Small intestine (tissue), 7 donors: ENCODE data around the gene AP1AR. TPM values are rescaled to one million over a fixed set of nuclear protein-coding genes. Genes with fewer than 3 reads are reported as not detected.

Experiments
- DNase-seq, 2 donors: peaks; one replicate each; pipeline versions ENCODE4 v3.0.0 to v3.0.0-alpha.2; 2013
- FAIRE-seq: peaks from 2 replicates; lab custom pipeline; 2012; peaks lifted over from hg19 to GRCh38; lab: Jason Lieb, UNC
- H3K27ac ChIP-seq, 3 donors: one replicate each; pipeline ENCODE4 v1.5.1; 2013; ENCODE audit warnings: low read length in 2 of 3, mild to moderate bottlenecking in 2 of 3, control low read depth in 1 of 3, inconsistent platforms in 1 of 3, low read depth in 1 of 3, moderate library complexity in 1 of 3
- H3K27me3 ChIP-seq, 3 donors: one replicate each; pipeline ENCODE4 v1.6.1; 2013; ENCODE audit warnings: low read length in 3 of 3, inconsistent platforms in 1 of 3; ENCODE audit not compliant: control insufficient read depth in 3 of 3, insufficient read depth in 3 of 3
- H3K36me3 ChIP-seq, 3 donors: one replicate each; pipeline ENCODE4 v1.6.1; 2013; ENCODE audit warnings: low read length in 3 of 3, inconsistent platforms in 1 of 3, low read depth in 1 of 3, mild to moderate bottlenecking in 1 of 3, moderate library complexity in 1 of 3; ENCODE audit not compliant: control insufficient read depth in 3 of 3, insufficient read depth in 2 of 3
- H3K4me1 ChIP-seq, 3 donors: one replicate each; pipeline ENCODE4 v1.6.1; 2013; ENCODE audit warnings: low read length in 2 of 3, inconsistent platforms in 1 of 3, low read depth in 1 of 3, mild to moderate bottlenecking in 1 of 3, moderate library complexity in 1 of 3; ENCODE audit not compliant: control insufficient read depth in 3 of 3, insufficient read depth in 2 of 3
- H3K4me3 ChIP-seq, 3 donors: one replicate each; pipeline ENCODE4 v1.5.1; 2013; ENCODE audit warnings: low read length in 3 of 3, control low read depth in 1 of 3, inconsistent platforms in 1 of 3, low read depth in 1 of 3, mild to moderate bottlenecking in 1 of 3, moderate library complexity in 1 of 3
- H3K9me3 ChIP-seq, 2 donors: one replicate each; pipeline ENCODE4 v1.6.1; 2013; ENCODE audit warnings: low read depth in 1 of 2, low read length in 1 of 2; ENCODE audit not compliant: control insufficient read depth in 2 of 2, insufficient read depth in 1 of 2
- WGBS, 3 donors: extraction: QIAGEN DNeasy Blood & Tissue Kit; methylation state at CpG; one replicate each; pipeline ENCODE4 v1.1.7; 2013; 5-methylcytosine and 5-hydroxymethylcytosine counted together
- polyA plus RNA-seq, 4 donors: library from polyadenylated mRNA; stranded (reverse) in 3 of 4; unstranded in 1 of 4; fragments of 200-250 nt in 3 of 4; fragments of 120-200 nt in 1 of 4; gene quantifications; one replicate each; pipeline versions ENCODE4 v1.2.1 to v1.2.3, GENCODE V29; 2013
- donor health status: healthy with polysubstance abuse.
- donor health status: control.
- donor health status: control.
- donor health status: Bipolar disorder and iron deficiency.
- donor health status: healthy.

The AP1AR gene
- polyA plus RNA-seq, 4 donors, result 16.8 to 51.6 (median 26.3) TPM

DNA sequence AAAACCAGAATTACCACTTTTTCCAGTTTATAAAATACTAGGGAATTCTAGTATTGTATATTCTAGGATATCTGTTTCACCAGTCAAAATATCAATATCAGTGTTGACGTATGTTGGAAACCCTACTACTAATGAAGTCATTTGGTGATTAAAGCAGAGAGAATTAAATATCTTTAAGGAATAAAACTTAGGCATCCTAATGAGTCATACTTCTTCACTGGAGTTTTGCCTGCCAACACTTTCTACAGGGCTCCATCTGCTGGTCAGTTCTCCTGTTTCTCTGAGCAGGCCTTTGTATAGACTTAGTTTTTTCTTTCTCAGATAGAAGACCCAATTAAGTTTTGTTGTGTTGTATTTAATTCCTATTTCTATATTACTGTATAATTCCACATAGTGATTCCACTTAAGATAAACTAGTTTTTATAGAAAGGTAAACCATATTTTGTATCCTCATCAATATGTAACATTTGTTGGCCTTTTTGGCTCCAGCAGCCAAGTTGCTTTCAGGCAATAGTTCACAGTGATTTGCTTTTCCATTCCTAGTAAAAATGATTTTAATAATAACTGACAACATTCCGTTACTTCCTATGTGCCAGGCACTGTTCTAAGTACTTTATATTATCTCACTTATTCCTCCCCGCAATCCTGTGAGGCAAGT, 3.5 kb downstream of the AP1AR start:
- no peaks in the 10 kb centered on the region for H3K27me3 ChIP-seq
- H3K4me1 ChIP-seq, result no peaks in the 10 kb centered on the region
- H3K9me3 ChIP-seq, result no peaks in the 10 kb centered on the region
- no peak overlapping the region for H3K4me3 ChIP-seq
- FAIRE-seq (peak; percentile 88), DNase-seq (peak; percentile 82 to 86)
- WGBS, 3 donors, result 45 to 59% (median 51%) methylated on average over 3 of the region's 3 CpGs
- peaks cover 0 to 4% (median 2%) of the 10 kb centered on the region in 3 donors for H3K36me3 ChIP-seq
- H3K27ac ChIP-seq, result no peak overlapping the region

DNA sequence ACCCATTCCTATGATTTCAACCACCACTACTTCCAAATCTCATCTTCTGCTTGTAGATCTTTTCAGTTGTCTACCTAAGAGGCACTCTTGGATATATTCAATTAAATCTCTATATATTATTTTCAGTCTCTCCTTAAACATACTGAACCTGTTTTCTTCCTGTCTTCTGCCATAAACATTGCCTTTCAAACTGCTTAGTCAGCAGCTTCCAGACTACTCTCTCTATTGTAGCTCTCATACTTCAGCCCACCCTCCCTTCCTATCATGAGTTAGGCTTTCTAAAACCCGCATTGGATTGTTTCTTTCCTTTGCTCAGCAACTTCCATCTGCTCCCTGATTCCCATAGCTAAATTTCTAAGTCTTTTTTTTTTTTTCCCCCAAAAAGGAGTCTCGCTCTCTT, 4.5 kb downstream of the AP1AR start:
- H3K4me1 ChIP-seq, result no peaks in the 10 kb centered on the region
- no peaks in the 10 kb centered on the region for H3K27me3 ChIP-seq
- no peak overlapping the region for H3K4me3 ChIP-seq
- no peaks in the 10 kb centered on the region for H3K9me3 ChIP-seq
- FAIRE-seq (no peak), DNase-seq (no peak)
- no peak overlapping the region for H3K27ac ChIP-seq
- 93 to 98% (median 93%) methylated on average over 2 of the region's 2 CpGs for WGBS, 3 donors
- peaks cover 0 to 4% (median 2%) of the 10 kb centered on the region in 3 donors for H3K36me3 ChIP-seq

DNA sequence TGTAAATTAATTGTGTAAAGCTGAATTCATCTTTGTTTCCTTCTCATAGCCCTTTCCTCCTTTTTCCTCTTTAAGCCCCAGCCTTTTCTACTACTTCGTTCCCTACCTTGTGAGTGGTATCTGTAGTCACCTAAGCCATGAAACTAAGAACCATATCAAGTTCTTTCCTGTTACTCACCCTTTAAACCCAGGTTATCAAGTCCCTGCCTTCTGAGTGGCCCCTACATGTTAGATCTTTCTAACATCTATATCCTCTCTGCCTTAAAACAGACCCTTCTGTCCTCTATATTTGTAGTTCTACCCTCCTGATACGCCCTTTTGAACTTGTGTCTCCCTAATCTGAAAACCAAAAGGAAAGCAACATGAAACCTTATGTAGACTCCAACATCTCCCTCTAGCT, 7.2 kb downstream of the AP1AR start:
- no peak for DNase-seq
- no peak overlapping the region for H3K27ac ChIP-seq
- 94 to 97% (median 95%) methylated on average over 2 of the region's 2 CpGs for WGBS, 3 donors

GRCh38 chr4:112245383-112245782, 13.8 kb downstream of the AP1AR start:
- 97 to 99% (median 99%) methylated on average over 2 of the region's 2 CpGs for WGBS, 3 donors
- Histone ChIP-seq H3K27me3 (no peaks in the 10 kb centered on the region), H3K4me1 (no peaks in the 10 kb centered on the region), H3K36me3 (no peaks in the 10 kb centered on the region), H3K4me3 (no peak overlapping the region), H3K27ac (no peak overlapping the region), H3K9me3 (no peaks in the 10 kb centered on the region)
- no peak for DNase-seq
- no peak for FAIRE-seq

More for the DNA sequence above, 7.2 kb downstream of the AP1AR start:
- H3K4me3 ChIP-seq, result no peak overlapping the region
- H3K9me3 ChIP-seq, result no peaks in the 10 kb centered on the region
- no peak for FAIRE-seq
- peaks cover 0 to 4% (median 2%) of the 10 kb centered on the region in 3 donors for H3K36me3 ChIP-seq
- no peaks in the 10 kb centered on the region for H3K27me3 ChIP-seq
- no peaks in the 10 kb centered on the region for H3K4me1 ChIP-seq

GRCh38 chr4:112247021-112247420, 15.4 kb downstream of the AP1AR start:
- DNase-seq, result no peak
- FAIRE-seq, result no peak
- Histone ChIP-seq H3K27me3 (no peaks in the 10 kb centered on the region), H3K36me3 (no peaks in the 10 kb centered on the region), H3K9me3 (no peaks in the 10 kb centered on the region), H3K4me1 (no peaks in the 10 kb centered on the region), H3K4me3 (no peak overlapping the region), H3K27ac (no peak overlapping the region)
- WGBS, 3 donors, result 80 to 94% (median 90%) methylated on average over 3 of the region's 3 CpGs

GRCh38 chr4:112251019-112251643, 19.5 kb downstream of the AP1AR start:
- 92 to 96% (median 95%) methylated on average over 3 of the region's 3 CpGs for WGBS, 3 donors

GRCh38 chr4:112252234-112252633, 20.6 kb downstream of the AP1AR start:
- FAIRE-seq, result no peak
- Histone ChIP-seq H3K9me3 (no peaks in the 10 kb centered on the region), H3K36me3 (peaks cover 0 to 4% (median 2%) of the 10 kb centered on the region in 3 donors), H3K27ac (no peak overlapping the region), H3K4me1 (no peaks in the 10 kb centered on the region), H3K27me3 (no peaks in the 10 kb centered on the region), H3K4me3 (no peak overlapping the region)
- no peak for DNase-seq
- 93 to 97% (median 94%) methylated on average over 1 of the region's 1 CpG for WGBS, 3 donors

More at GRCh38 chr4:112251019-112251643, 19.5 kb downstream of the AP1AR start:
- Histone ChIP-seq H3K9me3 (no peaks in the 10 kb centered on the region), H3K27me3 (no peaks in the 10 kb centered on the region), H3K27ac (no peak overlapping the region), H3K4me1 (no peaks in the 10 kb centered on the region), H3K36me3 (peaks cover 0 to 4% (median 0%) of the 10 kb centered on the region in 3 donors), H3K4me3 (no peak overlapping the region)
- DNase-seq (no peak), FAIRE-seq (no peak)

DNA sequence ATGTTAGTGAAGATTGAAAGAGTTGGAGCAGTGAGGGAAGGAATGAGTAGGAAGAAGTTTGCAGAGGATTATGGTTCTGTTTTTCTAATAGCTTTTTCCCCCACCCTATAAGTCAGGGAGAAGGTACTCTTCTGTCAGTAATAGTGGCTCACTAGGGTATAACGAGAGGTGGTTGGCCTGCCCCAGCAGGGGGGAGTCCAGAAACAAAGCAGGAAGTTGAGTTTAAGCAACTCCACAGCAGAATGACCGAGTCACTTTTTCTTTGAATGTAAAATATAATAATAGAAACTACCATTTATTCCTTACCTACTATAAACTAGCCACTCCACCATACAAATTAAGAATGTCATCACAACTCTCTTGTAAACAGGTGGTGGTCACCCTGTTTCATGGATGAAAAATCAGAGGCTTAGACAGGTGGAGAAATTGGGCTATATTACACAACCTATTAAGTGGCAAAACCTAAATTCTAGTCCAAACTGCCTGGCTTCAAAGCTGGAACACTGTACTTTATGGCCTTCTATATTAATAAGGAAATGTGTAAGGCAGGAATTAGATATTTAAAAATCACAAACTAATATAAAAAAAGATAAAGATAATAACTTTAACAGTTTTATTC, 21.9 kb downstream of the AP1AR start:
- 35 to 85% (median 82%) methylated on average over 2 of the region's 2 CpGs for WGBS, 3 donors
- Histone ChIP-seq H3K27ac (no peak overlapping the region), H3K9me3 (no peaks in the 10 kb centered on the region), H3K4me1 (no peaks in the 10 kb centered on the region), H3K36me3 (peaks cover 0 to 4% (median 2%) of the 10 kb centered on the region in 3 donors), H3K4me3 (no peak overlapping the region), H3K27me3 (no peaks in the 10 kb centered on the region)
- FAIRE-seq (peak; percentile 64), DNase-seq (no peak)
